A673 (cell line): ENCODE measurements around the gene PPA2.

Experiments
- CTCF ChIP-seq: fragments of 300-800, 200-600 bp; sonication (generic); conservative IDR thresholded peaks from 2 replicates; pipeline ENCODE4 v1.5.1; 2017; ENCODE audit warnings: low read depth, mild to moderate bottlenecking, antibody characterized with exemption, low read length, moderate library complexity, mixed read lengths
- EZH2 ChIP-seq: fragments of 200-600 bp; sonication (generic); IDR thresholded peaks from 2 replicates; pipeline ENCODE4 v1.6.1; 2017; ENCODE audit warnings: borderline replicate concordance, low read depth, mild to moderate bottlenecking, mixed read lengths, antibody characterized with exemption, low read length; ENCODE audit not compliant: poor library complexity, severe bottlenecking

- TF ChIP-seq CTCF (peak; percentile 92), EZH2 (no peak)
These were observed 247 bp upstream of the PPA2 start for GRCh38 chr4:105474099-105474518.
